Measurements from ENCODE around the gene HAAO. TPM values are rescaled to one million over a fixed set of nuclear protein-coding genes. Genes with fewer than 3 reads are reported as not detected.

HAAO gene
- polyA plus RNA-seq, 3 donors = 10.5 to 29.6 (median 15.0) TPM

- no peak overlapping the region for H3K4me2 ChIP-seq (replicated peaks; ENCODE audit: extremely low read depth, low read length, poor library complexity, severe bottlenecking)
- Mint-ChIP-seq H3K4me3 (no peak overlapping the region), H3K4me1 (peaks cover 15% of the 10 kb centered on the region), H3K27ac (no peak overlapping the region), H3K27me3 (ENCODE audit: low read depth in 3 of 3) (peaks cover 0 to 2% (median 0%) of the 10 kb centered on the region in 3 donors), H3K36me3 (peaks cover 19 to 22% of the 10 kb centered on the region in 2 donors), H3K9me3 (peaks cover 0 to 1% (median 0%) of the 10 kb centered on the region in 7 donors)
- WGBS (ENCODE audit: insufficient coverage) = 96% methylated on average over 6 of the region's 12 CpGs
- H3K4me3 ChIP-seq (replicated peaks in 1 of 3; ENCODE audit: low read depth in 2 of 3, low read length in 3 of 3) = no peak overlapping the region
- H3K79me2 ChIP-seq (ENCODE audit: insufficient read depth, low read length) = peaks cover 22% of the 10 kb centered on the region
- H3K4me1 ChIP-seq (ENCODE audit: control insufficient read depth in 1 of 2, insufficient read depth in 2 of 2, low read length in 2 of 2) = peaks cover 10 to 11% of the 10 kb centered on the region in 2 donors
- H3K36me3 ChIP-seq (replicated peaks in 1 of 2; ENCODE audit: control insufficient read depth in 1 of 2, insufficient read depth in 2 of 2, low read length in 2 of 2) = peaks cover 0 to 6% of the 10 kb centered on the region in 2 donors
- no peak for TF ChIP-seq CTCF (IDR thresholded peaks at IDR 0.05)
- H2AFZ ChIP-seq (ENCODE audit: insufficient read depth, low read depth, low read length, poor library complexity, severe bottlenecking) = no peak overlapping the region
- intact Hi-C loops (cut with micrococcal nuclease) = no loop called here
- H4K20me1 ChIP-seq (ENCODE audit: insufficient read depth, low read length) = no peaks in the 10 kb centered on the region
- no peak for DNase-seq
- H3K9ac ChIP-seq (ENCODE audit: insufficient read depth, low read length, poor library complexity, severe bottlenecking) = no peak overlapping the region
- H3K27me3 ChIP-seq (ENCODE audit: control insufficient read depth in 2 of 2, insufficient read depth in 2 of 2, low read length in 2 of 2) = no peaks in the 10 kb centered on the region
- H3K27ac ChIP-seq (ENCODE audit: low read depth in 1 of 2, low read length in 2 of 2) = no peak overlapping the region
- no peaks in the 10 kb centered on the region for H3K9me3 ChIP-seq (replicated peaks in 1 of 2; ENCODE audit: control insufficient read depth in 1 of 2, insufficient read depth in 1 of 2, low read length in 2 of 2)
Measured at GRCh38 chr2:42787788-42788477, 4.5 kb downstream of the HAAO start.

- TF ChIP-seq CTCF (IDR thresholded peaks at IDR 0.05) = no peak
- Histone ChIP-seq H3K9ac (ENCODE audit: insufficient read depth, low read length, poor library complexity, severe bottlenecking) (no peak overlapping the region), H2AFZ (ENCODE audit: insufficient read depth, low read depth, low read length, poor library complexity, severe bottlenecking) (no peak overlapping the region), H3K36me3 (replicated peaks in 1 of 2; ENCODE audit: control insufficient read depth in 1 of 2, insufficient read depth in 2 of 2, low read length in 2 of 2) (peaks cover 0 to 6% of the 10 kb centered on the region in 2 donors), H3K9me3 (replicated peaks in 1 of 2; ENCODE audit: control insufficient read depth in 1 of 2, insufficient read depth in 1 of 2, low read length in 2 of 2) (no peaks in the 10 kb centered on the region), H3K4me2 (replicated peaks; ENCODE audit: extremely low read depth, low read length, poor library complexity, severe bottlenecking) (no peak overlapping the region), H3K27me3 (ENCODE audit: control insufficient read depth in 2 of 2, insufficient read depth in 2 of 2, low read length in 2 of 2) (no peaks in the 10 kb centered on the region), H3K4me3 (replicated peaks in 1 of 3; ENCODE audit: low read depth in 2 of 3, low read length in 3 of 3) (no peak overlapping the region), H4K20me1 (ENCODE audit: insufficient read depth, low read length) (no peaks in the 10 kb centered on the region), H3K4me1 (ENCODE audit: control insufficient read depth in 1 of 2, insufficient read depth in 2 of 2, low read length in 2 of 2) (peaks cover 10 to 11% of the 10 kb centered on the region in 2 donors), H3K27ac (ENCODE audit: low read depth in 1 of 2, low read length in 2 of 2) (no peak overlapping the region), H3K79me2 (ENCODE audit: insufficient read depth, low read length) (peaks cover 17% of the 10 kb centered on the region)
- intact Hi-C loops (cut with micrococcal nuclease) = no loop called here
- Mint-ChIP-seq H3K9me3 (peaks cover 0 to 1% (median 0%) of the 10 kb centered on the region in 7 donors), H3K27ac (no peak overlapping the region), H3K27me3 (ENCODE audit: low read depth in 3 of 3) (peaks cover 0 to 4% (median 0%) of the 10 kb centered on the region in 3 donors), H3K36me3 (peaks cover 24 to 27% of the 10 kb centered on the region in 2 donors), H3K4me3 (no peak overlapping the region), H3K4me1 (peaks cover 15% of the 10 kb centered on the region)
- WGBS (ENCODE audit: insufficient coverage) = 100% methylated on average over 1 of the region's 3 CpGs
- DNase-seq = no peak
Measured at GRCh38 chr2:42787424-42787787, 5.0 kb downstream of the HAAO start.

Data from CD14-positive monocyte (primary cell).